ENCODE measurements around the gene CPXM2.

Gene CPXM2

GRCh38 chr10:123891144-123892071, at the start of gene CPXM2:
TSS of gene CPXM2 (minus strand) at chr10:123891807. CDS start at chr10:123891659, 148 bp downstream.
- Histone ChIP-seq H3K27me3 (no peaks in the 10 kb centered on the region), H3K4me3 (no peak within 1 kb of the TSS), H3K9me3 (replicated peaks in 1 of 11) (no peaks in the 10 kb centered on the region), H3K27ac (no peak within 1 kb of the TSS), H3K36me3 (no peaks in the 10 kb centered on the region), H3K4me2 (no peak within 1 kb of the TSS), H3K4me1 (peaks cover 0 to 11% (median 5%) of the 10 kb centered on the region in 10 experiments; a peak in 7 of 20 replicates), H4K20me1 (no peaks in the 10 kb centered on the region), H3K9ac (no peak within 1 kb of the TSS)
- no peak for TF ChIP-seq Cebpa-rat (IDR thresholded peaks at IDR 0.05)

DNA sequence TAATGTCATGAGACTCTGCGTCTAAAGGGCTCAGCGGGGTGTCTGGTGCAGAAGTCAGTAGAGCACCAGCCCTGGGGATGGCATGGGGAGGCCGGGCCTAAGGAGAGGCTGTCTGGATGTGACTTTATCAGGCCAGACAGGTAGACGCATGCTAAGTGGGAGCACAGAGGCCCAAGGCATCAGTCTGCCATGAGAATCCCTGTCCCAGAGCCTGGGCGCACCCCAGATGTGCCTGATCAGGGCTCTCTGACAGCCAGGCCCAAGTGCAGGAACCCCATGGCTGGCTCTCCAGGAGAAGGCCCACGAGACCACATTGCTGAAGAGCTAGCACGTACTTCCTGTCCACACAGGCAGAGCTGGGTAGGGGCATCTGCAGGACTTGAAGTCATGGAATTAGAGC, 48.0 kb upstream of the CPXM2 start:
- H3K4me3 ChIP-seq = no peak overlapping the region
- H3K9ac ChIP-seq = no peak overlapping the region
- TF ChIP-seq Cebpa-rat (IDR thresholded peaks at IDR 0.05) = no peak
- no peak overlapping the region for H3K4me2 ChIP-seq
- no peaks in the 10 kb centered on the region for H4K20me1 ChIP-seq
- no peaks in the 10 kb centered on the region for H3K27me3 ChIP-seq
- peaks cover 0 to 2% (median 0%) of the 10 kb centered on the region in 11 experiments; a peak in 1 of 22 replicates for H3K9me3 ChIP-seq (replicated peaks in 1 of 11)
- H3K27ac ChIP-seq = no peak overlapping the region
- H3K4me1 ChIP-seq = peaks cover 3 to 18% (median 12%) of the 10 kb centered on the region in 10 experiments; a peak in 18 of 20 replicates
- no peaks in the 10 kb centered on the region for H3K36me3 ChIP-seq

- H3K36me3 ChIP-seq = no peaks in the 10 kb centered on the region
- H3K27ac ChIP-seq = no peak overlapping the region
- peaks cover 0 to 8% (median 2%) of the 10 kb centered on the region in 11 experiments; a peak in 2 of 22 replicates for H3K9me3 ChIP-seq (replicated peaks in 1 of 11)
- H3K27me3 ChIP-seq = no peaks in the 10 kb centered on the region
- no peak overlapping the region for H3K4me3 ChIP-seq
- no peaks in the 10 kb centered on the region for H4K20me1 ChIP-seq
- peaks cover 6 to 22% (median 16%) of the 10 kb centered on the region in 10 experiments; a peak in 18 of 20 replicates for H3K4me1 ChIP-seq
- no peak overlapping the region for H3K4me2 ChIP-seq
- TF ChIP-seq Cebpa-rat (IDR thresholded peaks at IDR 0.05) = no peak
- no peak overlapping the region for H3K9ac ChIP-seq
Observed at GRCh38 chr10:123938890-123939289, 47.3 kb upstream of the CPXM2 start.

DNA sequence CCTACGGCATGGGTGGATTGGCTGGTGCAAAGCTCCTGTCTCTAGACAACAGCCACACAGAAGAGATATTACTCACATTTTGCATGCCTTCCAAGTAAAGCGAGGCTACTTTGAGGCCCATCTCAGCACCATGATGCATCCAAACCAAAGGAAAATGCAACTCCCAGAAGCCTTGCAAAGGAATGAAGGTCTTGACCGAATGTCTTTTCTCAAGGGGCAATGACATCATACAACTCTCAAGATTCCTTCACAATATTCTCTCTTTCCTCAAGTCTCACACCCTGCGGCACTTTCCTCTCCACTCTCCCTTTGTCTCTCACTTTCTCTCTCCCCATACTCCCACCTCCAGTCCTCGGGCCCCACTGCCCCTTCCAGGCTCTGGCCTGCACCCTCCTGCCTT, 44.8 kb upstream of the CPXM2 start:
- Histone ChIP-seq H3K27ac (no peak overlapping the region), H3K9me3 (replicated peaks in 1 of 11) (peaks cover 3 to 26% (median 18%) of the 10 kb centered on the region in 11 experiments), H3K4me2 (no peak overlapping the region), H3K9ac (no peak overlapping the region), H4K20me1 (no peaks in the 10 kb centered on the region), H3K4me3 (no peak overlapping the region), H3K27me3 (no peaks in the 10 kb centered on the region), H3K36me3 (no peaks in the 10 kb centered on the region), H3K4me1 (peaks cover 0 to 21% (median 12%) of the 10 kb centered on the region in 10 experiments; a peak in 13 of 20 replicates)
- no peak for TF ChIP-seq Cebpa-rat (IDR thresholded peaks at IDR 0.05)

- no peak for TF ChIP-seq Cebpa-rat (IDR thresholded peaks at IDR 0.05)
- H3K9ac ChIP-seq = no peak overlapping the region
- no peaks in the 10 kb centered on the region for H4K20me1 ChIP-seq
- peaks cover 0 to 21% (median 12%) of the 10 kb centered on the region in 10 experiments; a peak in 13 of 20 replicates for H3K4me1 ChIP-seq
- H3K27me3 ChIP-seq = no peaks in the 10 kb centered on the region
- H3K36me3 ChIP-seq = no peaks in the 10 kb centered on the region
- no peak overlapping the region for H3K4me3 ChIP-seq
- H3K9me3 ChIP-seq (replicated peaks in 1 of 11) = peaks cover 11 to 33% (median 26%) of the 10 kb centered on the region in 11 experiments
- H3K4me2 ChIP-seq = no peak overlapping the region
- H3K27ac ChIP-seq = no peak overlapping the region
Observed at GRCh38 chr10:123935680-123936079, 44.1 kb upstream of the CPXM2 start.

DNA sequence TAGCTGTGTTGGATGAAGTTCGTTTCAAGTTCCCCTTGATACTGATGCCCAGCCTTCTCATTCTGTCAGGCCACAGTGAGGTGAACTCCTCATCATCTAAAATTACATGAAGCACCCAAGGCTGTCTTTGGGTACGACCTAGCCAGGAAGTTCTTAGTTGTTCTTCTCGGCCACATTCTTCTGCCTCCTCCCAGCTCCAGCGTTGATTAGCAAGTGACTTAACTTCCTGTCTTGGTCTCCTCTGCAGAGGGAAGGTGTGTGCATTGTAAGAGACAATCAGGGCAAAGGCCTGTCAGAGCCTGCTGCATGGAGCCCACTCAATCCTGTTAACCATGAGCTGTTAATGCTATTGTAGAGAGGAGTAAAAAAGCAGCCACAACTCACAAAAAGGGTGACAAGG, 43.2 kb upstream of the CPXM2 start:
- H3K9ac ChIP-seq = no peak overlapping the region
- H3K9me3 ChIP-seq (replicated peaks in 1 of 11) = peaks cover 14 to 40% (median 34%) of the 10 kb centered on the region in 11 experiments
- no peaks in the 10 kb centered on the region for H3K27me3 ChIP-seq
- no peak overlapping the region for H3K27ac ChIP-seq
- no peaks in the 10 kb centered on the region for H3K36me3 ChIP-seq
- no peak for TF ChIP-seq Cebpa-rat (IDR thresholded peaks at IDR 0.05)
- H3K4me3 ChIP-seq = no peak overlapping the region
- peak overlapping the region in 8 of 11 experiments; percentile 8 to 50 (median 32); a peak in 15 of 22 replicates for H3K4me2 ChIP-seq
- H3K4me1 ChIP-seq = peaks cover 0 to 21% (median 14%) of the 10 kb centered on the region in 10 experiments; a peak in 15 of 20 replicates
- H4K20me1 ChIP-seq = no peaks in the 10 kb centered on the region

DNA sequence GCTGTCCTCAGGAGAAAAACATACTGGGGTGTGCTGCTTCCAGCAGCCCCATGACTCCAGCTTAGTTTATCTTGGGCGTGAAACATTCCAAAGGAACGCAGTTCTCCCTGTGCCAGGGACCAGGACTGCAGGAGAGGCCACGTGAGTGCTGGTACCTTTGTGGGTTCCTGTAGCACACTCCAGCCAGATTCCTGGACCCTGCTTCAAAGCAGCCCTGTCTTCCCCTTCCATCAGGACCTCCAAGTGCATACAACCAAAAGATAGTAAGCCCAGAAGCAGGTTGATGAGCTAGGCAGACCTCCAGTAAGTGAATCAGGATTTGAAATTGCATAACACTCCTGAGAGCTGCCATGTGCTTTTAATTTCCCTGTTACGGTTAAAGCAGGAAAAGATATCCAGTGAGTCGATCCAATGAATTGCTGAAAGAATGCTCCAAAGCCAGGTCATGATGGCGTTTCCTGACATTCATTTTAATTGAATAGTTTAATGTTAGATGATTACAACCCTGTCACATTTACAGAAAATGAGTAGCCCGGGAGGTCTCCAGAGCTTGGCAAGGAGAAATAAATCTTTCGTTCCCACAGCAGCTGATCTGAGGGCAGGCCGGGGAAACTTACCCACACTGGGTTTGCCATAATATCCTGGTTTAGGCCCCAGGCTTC, 38.9 kb upstream of the CPXM2 start:
- Histone ChIP-seq H3K4me3 (no peak overlapping the region), H4K20me1 (no peaks in the 10 kb centered on the region), H3K9me3 (replicated peaks in 1 of 11) (peaks cover 23 to 58% (median 45%) of the 10 kb centered on the region in 11 experiments), H3K4me1 (peaks cover 9 to 38% (median 29%) of the 10 kb centered on the region in 10 experiments), H3K4me2 (peak overlapping the region in 4 of 11 experiments; percentile 5 to 13 (median 8); a peak in 1 of 22 replicates), H3K36me3 (no peaks in the 10 kb centered on the region), H3K27ac (no peak overlapping the region), H3K9ac (no peak overlapping the region), H3K27me3 (no peaks in the 10 kb centered on the region)
- TF ChIP-seq Cebpa-rat (IDR thresholded peaks at IDR 0.05) = no peak

- TF ChIP-seq Cebpa-rat (IDR thresholded peaks at IDR 0.05) = no peak
- H3K4me1 ChIP-seq = peaks cover 9 to 33% (median 25%) of the 10 kb centered on the region in 10 experiments
- H3K9me3 ChIP-seq (replicated peaks in 1 of 11) = peaks cover 23 to 58% (median 45%) of the 10 kb centered on the region in 11 experiments
- H3K27me3 ChIP-seq = no peaks in the 10 kb centered on the region
- H4K20me1 ChIP-seq = no peaks in the 10 kb centered on the region
- no peak overlapping the region for H3K4me3 ChIP-seq
- H3K4me2 ChIP-seq = peak overlapping the region in 5 of 11 experiments; percentile 5 to 13 (median 9); a peak in 1 of 22 replicates
- no peaks in the 10 kb centered on the region for H3K36me3 ChIP-seq
- H3K27ac ChIP-seq = no peak overlapping the region
- H3K9ac ChIP-seq = no peak overlapping the region
Observed at GRCh38 chr10:123929791-123930190, 38.2 kb upstream of the CPXM2 start.

DNA sequence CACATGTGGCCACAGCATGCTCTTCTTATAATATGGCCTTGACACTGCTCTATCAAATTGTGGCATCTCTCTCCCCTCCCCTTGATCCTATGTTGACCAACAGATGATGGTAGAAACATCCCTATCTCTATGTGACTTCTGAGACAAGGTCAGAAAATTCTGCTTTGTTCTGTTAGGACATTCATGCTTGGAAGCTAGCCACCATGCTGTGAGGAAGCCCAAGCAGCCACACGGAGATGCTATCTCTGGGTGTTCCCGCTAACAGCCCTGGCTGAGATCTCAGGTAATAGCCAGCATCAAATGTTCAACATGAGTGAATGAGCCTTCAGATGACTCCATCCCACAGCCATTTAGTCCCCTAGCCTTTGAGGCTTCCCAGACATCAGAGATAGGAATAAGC, 36.8 kb upstream of the CPXM2 start:
- no peaks in the 10 kb centered on the region for H3K36me3 ChIP-seq
- H3K9ac ChIP-seq = no peak overlapping the region
- no peak overlapping the region for H3K4me2 ChIP-seq
- H3K27me3 ChIP-seq = no peaks in the 10 kb centered on the region
- H4K20me1 ChIP-seq = no peaks in the 10 kb centered on the region
- peaks cover 23 to 58% (median 43%) of the 10 kb centered on the region in 11 experiments for H3K9me3 ChIP-seq (replicated peaks in 1 of 11)
- TF ChIP-seq Cebpa-rat (IDR thresholded peaks at IDR 0.05) = no peak
- peaks cover 9 to 23% (median 14%) of the 10 kb centered on the region in 10 experiments for H3K4me1 ChIP-seq
- no peak overlapping the region for H3K4me3 ChIP-seq
- no peak overlapping the region for H3K27ac ChIP-seq
